Right ventricle myocardium superior (tissue), 1 donor: ENCODE measurements around the gene METTL4. TPM values are rescaled to one million over a fixed set of nuclear protein-coding genes. Genes with fewer than 3 reads are reported as not detected.
"Not testable (repeated sequence)": the region's sequence is repeated elsewhere in the genome, so short reads cannot be mapped to it uniquely, and the experiment has no call there.

Source experiments
- ATAC-seq: fragments of 200-7000 bp; cut with Tn5 transposase; one replicate; pipeline ENCODE4 v1.9.1; 2020; ENCODE audit warnings: mild to moderate bottlenecking; ENCODE audit not compliant: poor library complexity
- DNase-seq: peaks from one replicate; pipeline ENCODE4 v3.0.0-alpha.2; 2020
- intact Hi-C: fragments of 100-400 bp; cut with DNase I; formaldehyde crosslinking; loops from one replicate; pipeline ENCODE4 v1.11.2; 2022
- total RNA-seq: library from RNA; stranded (reverse); fragmentation: NEBNext Ultra II Directional; extraction: Animal tissue kit (Norgen Biotek cat#: 25700); gene quantifications from one replicate; pipeline ENCODE4 v1.2.1, GENCODE V29; 2021
- donor health status: DM: no; HTN: yes; CAD: no; lungs with severe emphysema.

METTL4 gene
- total RNA-seq, 1 donor from 2014 or later: 7.9 TPM

- ATAC-seq: no peak
- intact Hi-C loops: no loop called here
- DNase-seq: no peak
These were observed 1.7 kb downstream of the METTL4 start for GRCh38 chr18:2569338-2570207.

- no peak for DNase-seq
- intact Hi-C loops: no loop called here
- no peak for ATAC-seq
These were observed 2.7 kb downstream of the METTL4 start for GRCh38 chr18:2568605-2569004.

GRCh38 chr18:2568129-2568528 is 3.2 kb downstream of the METTL4 start:
- intact Hi-C loops: no loop called here
- DNase-seq (no peak), ATAC-seq (no peak)

- DNase-seq (no peak), ATAC-seq (no peak)
- intact Hi-C loops: no loop called here
These were observed 6.9 kb downstream of the METTL4 start for GRCh38 chr18:2564373-2564772.

GRCh38 chr18:2559249-2559648 is 12.1 kb downstream of the METTL4 start:
- intact Hi-C loops: no loop called here
- no peak for ATAC-seq
- no peak for DNase-seq

- intact Hi-C loops: no loop called here
- DNase-seq: no peak
- ATAC-seq: no peak
These were observed 13.8 kb downstream of the METTL4 start for GRCh38 chr18:2557536-2557935.

GRCh38 chr18:2555895-2556294 is 15.4 kb downstream of the METTL4 start:
- ATAC-seq (no peak), DNase-seq (no peak)
- intact Hi-C loops: no loop called here

GRCh38 chr18:2554696-2555095 is 16.6 kb downstream of the METTL4 start:
- intact Hi-C loops: no loop called here
- no peak for ATAC-seq
- DNase-seq: no peak

- intact Hi-C loops: no loop called here
- DNase-seq: no peak
- no peak for ATAC-seq
These were observed 19.9 kb downstream of the METTL4 start for GRCh38 chr18:2551425-2551824.

GRCh38 chr18:2549462-2549861 is 21.8 kb downstream of the METTL4 start:
- intact Hi-C loops: loop anchor here (10.0 kb wide), 2 partner anchors 965 to 1685 kb away; no protein-coding TSS in a partner anchor
- ATAC-seq (no peak), DNase-seq (no peak)

- DNase-seq (no peak), ATAC-seq (peak; percentile 57)
- intact Hi-C loops: loop anchor here (10.0 kb wide), 2 partner anchors 963 to 1683 kb away; no protein-coding TSS in a partner anchor
These were observed 23.7 kb downstream of the METTL4 start for GRCh38 chr18:2547477-2548087.

GRCh38 chr18:2545155-2545554 is 26.1 kb downstream of the METTL4 start:
- DNase-seq (no peak), ATAC-seq (no peak)
- intact Hi-C loops: loop anchor here (10.0 kb wide), 2 partner anchors 960 to 1680 kb away; no protein-coding TSS in a partner anchor

- DNase-seq, ATAC-seq: not testable (repeated sequence)
- intact Hi-C loops: loop anchor here (5.0 to 10.0 kb wide), 3 partner anchors 435 to 1677 kb away; no protein-coding TSS in a partner anchor
These were observed 29.3 kb downstream of the METTL4 start for GRCh38 chr18:2541925-2542563.

- DNase-seq (no peak), ATAC-seq (no peak)
- intact Hi-C loops: loop anchor here (5.0 to 10.0 kb wide), 3 partner anchors 433 to 1676 kb away; no protein-coding TSS in a partner anchor
These were observed 30.7 kb downstream of the METTL4 start for GRCh38 chr18:2540575-2540974.

GRCh38 chr18:2538844-2539243 is 32.5 kb downstream of the METTL4 start:
- DNase-seq: no peak
- ATAC-seq: no peak
- intact Hi-C loops: no loop called here

GRCh38 chr18:2538236-2538635 is 33.1 kb downstream of the METTL4 start:
- DNase-seq (no peak), ATAC-seq (no peak)
- intact Hi-C loops: no loop called here

GRCh38 chr18:2537296-2537695 is 34.0 kb downstream of the METTL4 start:
- intact Hi-C loops: no loop called here
- DNase-seq (no peak), ATAC-seq (no peak)

GRCh38 chr18:2536493-2536892 is 34.8 kb downstream of the METTL4 start:
- no peak for DNase-seq
- intact Hi-C loops: no loop called here
- peak; percentile 57 for ATAC-seq

- intact Hi-C loops: no loop called here
- ATAC-seq (no peak), DNase-seq (no peak)
These were observed 35.2 kb downstream of the METTL4 start for GRCh38 chr18:2536063-2536462.
